GM18868 (cell line): Measurements from ENCODE around the gene MYG1.

Experiments
- ATAC-seq: cut with Tn5 transposase; IDR thresholded peaks from one replicate; pipeline ENCODE4 v1.9.1; 2021; ENCODE audit warnings: mild to moderate bottlenecking, moderate library complexity; ENCODE audit not compliant: unreplicated experiment

The MYG1 gene, protein sequence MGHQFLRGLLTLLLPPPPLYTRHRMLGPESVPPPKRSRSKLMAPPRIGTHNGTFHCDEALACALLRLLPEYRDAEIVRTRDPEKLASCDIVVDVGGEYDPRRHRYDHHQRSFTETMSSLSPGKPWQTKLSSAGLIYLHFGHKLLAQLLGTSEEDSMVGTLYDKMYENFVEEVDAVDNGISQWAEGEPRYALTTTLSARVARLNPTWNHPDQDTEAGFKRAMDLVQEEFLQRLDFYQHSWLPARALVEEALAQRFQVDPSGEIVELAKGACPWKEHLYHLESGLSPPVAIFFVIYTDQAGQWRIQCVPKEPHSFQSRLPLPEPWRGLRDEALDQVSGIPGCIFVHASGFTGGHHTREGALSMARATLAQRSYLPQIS

DNA sequence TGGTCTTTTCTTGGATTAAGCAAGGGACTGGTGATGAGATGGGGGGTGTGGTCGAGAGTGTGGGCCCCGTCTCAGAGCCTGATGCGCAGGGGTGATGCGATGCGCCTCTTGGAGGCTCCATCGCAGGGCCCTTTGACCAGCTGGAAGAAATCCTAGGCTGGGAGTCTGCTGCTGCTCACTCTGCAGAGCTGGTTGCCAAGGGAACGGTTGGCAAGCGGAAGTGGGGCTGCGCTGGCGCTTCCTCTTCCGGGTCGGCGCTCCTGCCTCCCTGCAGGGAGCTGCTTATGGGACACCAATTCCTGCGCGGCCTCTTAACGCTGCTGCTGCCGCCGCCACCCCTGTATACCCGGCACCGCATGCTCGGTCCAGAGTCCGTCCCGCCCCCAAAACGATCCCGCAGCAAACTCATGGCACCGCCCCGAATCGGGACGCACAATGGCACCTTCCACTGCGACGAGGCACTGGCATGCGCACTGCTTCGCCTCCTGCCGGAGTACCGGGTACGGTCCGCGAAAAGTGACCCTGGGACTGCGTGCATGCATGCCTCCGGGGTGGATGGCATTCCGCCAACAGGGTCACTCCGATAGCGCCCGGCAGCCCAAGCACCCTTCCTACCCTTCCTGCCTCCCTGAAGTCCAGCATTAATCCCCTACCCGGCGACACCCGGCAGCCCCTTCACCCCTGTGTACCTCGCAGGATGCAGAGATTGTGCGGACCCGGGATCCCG is at the start of gene MYG1:
Gene MYG1, plus strand, starts transcription at position 242 of the 727 bp plus-strand sequence. Its CDS starts 43 bp downstream, at position 285.
- ATAC-seq = peak; percentile 76

DNA sequence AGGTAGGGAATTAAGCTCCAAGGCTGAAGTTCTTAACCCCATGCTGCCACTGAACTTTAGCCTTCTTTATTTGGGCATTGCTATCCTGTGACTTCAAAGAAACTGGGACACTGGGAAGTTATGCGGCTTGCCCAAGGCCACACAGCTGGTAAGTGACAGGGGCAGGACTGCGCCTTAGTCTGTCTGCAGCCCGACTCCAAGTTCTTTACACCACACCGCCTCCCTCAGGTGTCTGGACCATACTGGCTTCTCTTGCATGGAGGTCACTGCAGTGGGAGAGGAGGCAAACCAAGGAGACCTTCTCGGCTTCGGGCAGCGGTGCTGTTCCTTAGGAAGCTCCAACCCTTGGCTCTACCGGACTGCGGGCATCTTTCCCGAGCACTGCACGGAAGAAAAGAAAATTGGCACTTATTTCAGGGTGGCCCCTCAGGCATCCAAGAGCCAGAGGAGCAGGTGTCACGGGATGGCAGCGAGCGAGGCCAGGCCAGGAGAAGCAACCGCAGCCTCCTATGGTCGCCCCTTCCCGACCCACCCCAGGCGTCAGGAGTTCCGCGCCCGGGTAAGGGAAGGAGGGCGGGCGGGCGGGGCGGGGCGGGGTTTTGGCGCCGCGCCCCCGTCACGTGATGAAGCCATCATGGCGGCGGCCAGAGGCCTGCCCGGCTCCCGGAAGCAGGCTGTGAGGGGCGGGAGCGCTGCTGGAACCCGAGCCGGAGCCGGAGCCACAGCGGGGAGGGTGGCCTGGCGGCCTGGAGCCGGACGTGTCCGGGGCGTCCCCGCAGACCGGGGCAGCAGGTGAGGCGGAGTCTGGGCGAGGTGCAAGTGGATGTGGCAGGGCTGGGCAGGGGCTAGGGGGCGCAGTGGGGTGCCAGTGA is 47.8 kb upstream of the MYG1 start:
- peak; percentile 74 for ATAC-seq

DNA sequence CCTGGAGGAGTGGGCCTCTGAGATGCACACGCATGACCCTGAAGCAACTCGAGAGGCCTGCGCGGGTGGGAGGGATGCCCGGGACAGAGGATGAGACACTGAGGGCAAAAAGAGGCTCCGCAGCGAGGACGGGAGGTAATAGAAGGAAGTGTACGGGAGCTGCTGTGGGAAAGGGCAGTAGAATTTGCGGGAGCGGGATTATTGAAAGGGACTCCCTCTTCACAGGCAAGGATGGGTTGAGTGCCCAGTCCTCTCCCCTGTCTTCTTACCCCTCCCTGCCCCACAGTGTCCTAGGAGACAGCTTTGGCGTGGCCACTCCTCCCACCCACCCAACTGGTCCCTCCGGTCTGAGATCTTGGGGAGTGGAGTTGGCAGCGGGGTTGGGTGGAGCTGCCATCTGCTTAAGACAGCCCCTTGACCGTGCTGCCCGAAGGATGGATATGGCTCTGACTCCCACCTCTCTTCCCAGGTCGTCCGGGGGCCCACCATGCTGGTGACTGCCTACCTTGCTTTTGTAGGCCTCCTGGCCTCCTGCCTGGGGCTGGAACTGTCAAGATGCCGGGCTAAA is 47.1 kb upstream of the MYG1 start:
- ATAC-seq = no peak

DNA sequence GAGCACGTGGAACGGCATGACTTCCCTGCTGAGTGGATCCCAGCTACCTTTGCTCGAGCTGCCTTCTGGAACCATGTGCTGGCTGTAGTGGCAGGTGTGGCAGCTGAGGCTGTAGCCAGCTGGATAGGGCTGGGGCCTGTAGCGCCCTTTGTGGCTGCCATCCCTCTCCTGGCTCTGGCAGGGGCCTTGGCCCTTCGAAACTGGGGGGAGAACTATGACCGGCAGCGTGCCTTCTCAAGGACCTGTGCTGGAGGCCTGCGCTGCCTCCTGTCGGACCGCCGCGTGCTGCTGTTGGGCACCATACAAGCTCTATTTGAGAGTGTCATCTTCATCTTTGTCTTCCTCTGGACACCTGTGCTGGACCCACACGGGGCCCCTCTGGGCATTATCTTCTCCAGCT is 46.2 kb upstream of the MYG1 start:
- no peak for ATAC-seq

DNA sequence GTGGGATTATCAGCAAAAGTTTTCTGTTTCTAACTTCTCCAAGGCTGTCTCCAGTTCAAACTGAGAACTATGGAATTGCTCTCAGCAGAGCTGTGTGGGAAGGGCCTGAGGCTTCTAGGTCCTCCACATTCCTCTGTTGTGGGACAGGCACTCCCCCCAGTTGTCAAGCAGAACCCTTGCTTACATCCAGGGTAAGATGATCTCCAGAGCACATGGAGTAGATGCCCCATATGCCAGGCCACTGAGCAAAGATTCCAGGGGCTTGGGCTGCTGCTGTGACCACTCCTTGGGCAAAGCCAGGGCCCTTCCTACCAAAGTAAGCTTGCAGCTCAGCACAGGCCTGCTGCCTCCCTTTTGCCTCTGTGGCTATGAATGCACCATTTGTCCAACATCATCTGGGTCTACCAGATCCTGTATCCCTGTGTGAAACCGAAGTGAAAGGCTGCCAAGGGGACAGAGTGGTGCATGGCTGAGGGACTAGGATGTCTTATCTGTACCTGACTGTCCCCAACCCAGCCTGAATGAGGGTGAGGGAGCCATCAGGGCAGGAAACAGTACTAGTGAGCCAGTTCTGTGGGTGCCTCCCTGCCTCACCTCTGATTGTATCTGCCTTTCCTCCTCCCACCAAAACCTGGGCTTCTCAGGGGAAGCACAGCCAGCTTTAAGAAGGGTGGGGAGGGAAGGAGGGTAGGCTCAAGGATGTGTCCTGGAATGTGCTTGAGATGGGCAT is 44.5 kb upstream of the MYG1 start:
- no peak for ATAC-seq

DNA sequence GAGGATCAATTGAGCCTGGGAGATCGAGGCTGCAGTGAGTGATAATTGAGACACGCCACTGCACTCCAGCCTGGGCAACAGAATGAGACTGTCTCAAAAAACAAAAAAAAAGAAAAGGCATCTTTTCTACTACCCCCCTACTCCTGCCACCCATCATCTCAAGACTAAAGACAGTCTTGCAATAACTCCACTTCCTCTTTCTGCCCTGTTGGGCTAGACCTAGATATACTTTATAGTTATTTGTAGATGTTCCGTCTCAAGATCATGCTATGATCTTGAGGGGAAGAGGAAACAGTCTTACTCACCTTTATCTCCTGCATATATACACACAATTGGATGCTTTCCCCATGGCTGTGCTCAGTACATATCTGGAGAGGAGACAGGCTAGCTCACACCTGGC is 43.5 kb upstream of the MYG1 start:
- ATAC-seq = peak; percentile 58

DNA sequence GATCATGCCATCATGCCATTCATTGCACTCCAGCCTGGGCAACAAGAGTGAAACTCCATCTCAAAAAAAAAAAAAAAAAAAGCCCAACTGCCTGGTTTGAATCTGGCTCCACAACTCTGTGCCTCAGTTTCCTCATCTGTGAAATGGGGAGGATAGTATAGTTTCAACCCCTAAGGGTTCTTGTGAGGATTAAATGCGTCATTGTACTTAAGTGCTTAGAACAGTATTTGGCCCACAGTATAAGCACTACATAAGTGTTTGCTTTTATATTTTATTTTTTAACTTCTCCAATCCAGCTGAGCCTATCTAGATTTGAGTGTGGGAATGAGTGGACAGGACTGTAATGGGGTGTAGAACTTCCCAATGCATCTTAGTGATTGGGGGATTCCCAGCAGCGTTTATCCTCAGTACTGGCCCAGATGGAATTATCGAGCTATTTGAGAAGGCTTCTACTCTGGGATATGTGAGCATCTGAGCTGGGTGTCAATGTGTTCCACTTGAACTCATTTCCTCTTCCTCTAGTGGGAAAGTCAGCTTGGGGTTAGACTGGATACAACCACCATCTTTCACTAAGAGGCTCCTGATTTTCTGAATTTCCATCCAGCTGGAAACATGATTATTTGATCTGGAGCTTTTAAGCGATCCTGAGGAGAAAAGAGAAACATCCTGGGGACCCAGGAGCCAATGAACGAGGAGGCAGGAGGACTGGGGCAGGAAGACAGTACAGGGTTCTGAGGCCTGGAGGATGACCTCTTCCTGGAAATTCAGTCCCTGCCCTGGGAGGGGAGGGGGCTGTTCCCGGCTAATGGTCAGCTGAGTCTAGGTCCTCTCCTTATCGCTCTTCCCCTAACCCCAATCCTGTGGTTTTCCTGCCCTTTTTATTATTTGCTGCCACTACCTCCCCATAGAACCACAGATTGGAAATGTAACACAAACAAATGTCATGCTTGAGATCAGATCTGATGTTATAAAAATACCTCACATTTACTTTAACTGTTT is 40.7 kb upstream of the MYG1 start:
- ATAC-seq = no peak

DNA sequence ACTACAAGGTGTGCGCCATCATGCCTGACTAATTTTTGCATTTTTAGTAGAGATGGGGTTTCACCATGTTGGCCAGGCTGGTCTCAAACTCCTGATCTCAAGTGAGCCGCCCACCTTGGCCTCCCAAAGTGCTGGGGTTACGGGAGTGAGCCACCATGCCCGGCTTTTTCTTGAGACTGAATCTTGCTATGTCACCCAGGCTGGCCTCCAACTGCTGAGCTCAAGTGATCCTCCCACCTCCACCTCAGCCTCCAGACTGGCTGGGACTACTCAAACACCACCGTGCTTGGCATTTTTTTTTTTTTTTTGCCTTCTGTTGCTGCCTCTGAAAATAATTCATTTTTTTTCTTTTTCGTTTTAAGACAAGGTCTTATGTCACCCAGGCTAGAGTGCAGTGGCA is 39.6 kb upstream of the MYG1 start:
- ATAC-seq = no peak

DNA sequence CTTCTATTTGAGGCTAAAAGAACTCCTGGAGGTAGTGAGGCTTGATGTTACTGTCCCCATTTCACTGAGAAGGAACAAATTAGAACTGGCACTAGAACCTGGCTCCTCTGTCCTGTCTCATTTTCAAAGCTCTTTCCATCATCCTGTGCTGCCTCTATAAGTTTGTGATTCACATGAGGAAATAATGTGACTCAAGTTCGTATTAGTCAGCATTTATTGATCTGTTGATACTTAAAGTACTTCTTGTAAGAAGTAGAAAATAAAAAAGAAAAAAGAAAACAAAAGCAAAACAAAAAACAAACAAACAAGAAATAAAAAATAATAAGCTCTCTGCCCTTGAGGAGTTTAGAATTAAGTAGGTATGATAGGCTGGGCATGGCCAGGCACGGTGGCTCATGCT is 33.7 kb upstream of the MYG1 start:
- ATAC-seq = no peak

DNA sequence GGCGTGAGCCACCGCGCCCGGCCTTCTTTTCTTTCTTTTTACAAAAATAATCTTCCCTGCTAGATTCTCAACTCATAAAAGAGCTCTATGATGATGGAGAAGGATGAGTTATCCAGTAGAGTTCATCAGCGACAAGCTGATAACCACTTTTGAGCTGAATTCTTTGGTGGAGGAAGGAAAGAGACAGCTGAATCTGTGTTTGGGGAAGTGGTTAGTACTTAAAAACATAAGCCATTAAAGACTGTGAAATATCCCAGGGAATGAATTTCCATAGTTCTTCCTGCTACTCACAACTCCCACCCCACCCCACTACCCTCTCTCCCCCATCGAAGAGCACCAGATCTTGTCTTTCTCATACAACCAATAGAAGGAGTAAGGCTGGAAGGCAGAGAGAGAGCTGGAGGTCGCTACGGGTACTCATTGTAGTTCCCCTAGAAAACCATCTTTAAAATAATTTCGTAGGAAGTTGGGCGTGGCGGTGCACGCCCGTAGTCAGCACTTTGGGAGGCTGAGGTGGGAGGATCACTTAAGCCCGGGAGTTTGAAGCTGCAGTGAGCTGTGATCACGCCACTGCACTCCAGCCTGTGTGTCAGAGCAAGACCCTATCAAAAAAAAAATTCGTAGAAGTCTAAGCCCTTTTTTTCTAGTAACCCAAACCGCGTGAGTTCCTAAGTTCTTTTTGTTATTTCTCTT is 32.0 kb upstream of the MYG1 start:
- peak; percentile 24 for ATAC-seq

DNA sequence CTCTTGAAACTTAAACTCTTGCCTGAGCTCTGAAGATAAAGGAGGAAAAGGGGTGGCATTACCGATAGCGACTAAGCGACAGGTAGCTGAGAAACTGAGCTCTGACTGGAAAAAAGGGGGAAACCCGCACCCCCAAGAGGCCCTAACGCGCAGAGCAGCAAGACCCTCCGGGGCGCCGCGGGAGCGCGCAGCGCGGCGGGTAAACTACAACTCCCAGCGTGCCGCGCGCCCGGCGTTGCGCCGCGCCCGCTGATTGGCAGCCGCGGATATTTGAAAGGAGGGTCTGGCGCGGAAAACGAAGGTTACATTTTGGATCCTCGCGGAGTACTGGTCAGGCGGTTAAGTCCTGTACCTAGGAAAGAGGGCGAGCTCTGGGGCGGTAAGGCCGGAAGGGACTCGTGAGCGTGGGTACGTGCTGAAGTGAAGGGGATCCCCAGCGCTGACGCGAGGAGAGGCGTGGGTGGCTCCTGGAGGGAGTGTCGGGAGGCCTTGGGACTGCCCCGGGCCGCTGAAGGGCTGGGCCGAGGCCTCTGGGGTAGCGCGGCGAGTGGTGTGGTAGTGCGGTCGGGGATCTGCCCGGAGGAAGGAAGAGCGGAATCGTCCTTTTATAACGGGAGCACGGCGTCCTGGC is 31.4 kb upstream of the MYG1 start, which contains the start of gene ESPL1:
Gene ESPL1, plus strand, starts transcription at position 301 of the 631 bp plus-strand sequence. CDS start 468 bp downstream, outside the sequence.
- ATAC-seq = peak; percentile 75

DNA sequence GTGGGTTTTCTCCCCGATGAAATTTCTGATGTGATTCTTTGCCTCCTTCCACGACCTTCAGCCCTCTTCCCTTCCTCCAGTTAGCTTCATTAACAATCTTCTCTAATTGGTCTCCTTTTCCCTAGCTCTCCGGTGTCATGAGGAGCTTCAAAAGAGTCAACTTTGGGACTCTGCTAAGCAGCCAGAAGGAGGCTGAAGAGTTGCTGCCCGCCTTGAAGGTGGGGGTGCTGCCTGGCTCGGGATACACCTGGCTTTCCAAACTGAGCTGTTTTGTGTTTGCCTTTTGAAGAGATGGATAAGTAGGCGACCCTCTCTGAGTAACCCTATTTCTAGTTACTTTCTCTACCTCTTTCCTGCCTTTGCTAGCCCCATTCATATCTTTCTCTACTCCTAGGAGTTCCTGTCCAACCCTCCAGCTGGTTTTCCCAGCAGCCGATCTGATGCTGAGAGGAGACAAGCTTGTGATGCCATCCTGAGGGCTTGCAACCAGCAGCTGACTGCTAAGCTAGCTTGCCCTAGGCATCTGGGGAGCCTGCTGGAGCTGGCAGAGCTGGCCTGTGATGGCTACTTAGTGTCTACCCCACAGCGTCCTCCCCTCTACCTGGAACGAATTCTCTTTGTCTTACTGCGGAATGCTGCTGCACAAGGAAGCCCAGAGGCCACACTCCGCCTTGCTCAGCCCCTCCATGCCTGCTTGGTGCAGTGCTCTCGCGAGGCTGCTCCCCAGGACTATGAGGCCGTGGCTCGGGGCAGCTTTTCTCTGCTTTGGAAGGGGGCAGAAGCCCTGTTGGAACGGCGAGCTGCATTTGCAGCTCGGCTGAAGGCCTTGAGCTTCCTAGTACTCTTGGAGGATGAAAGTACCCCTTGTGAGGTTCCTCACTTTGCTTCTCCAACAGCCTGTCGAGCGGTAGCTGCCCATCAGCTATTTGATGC is 30.6 kb upstream of the MYG1 start:
- no peak for ATAC-seq

DNA sequence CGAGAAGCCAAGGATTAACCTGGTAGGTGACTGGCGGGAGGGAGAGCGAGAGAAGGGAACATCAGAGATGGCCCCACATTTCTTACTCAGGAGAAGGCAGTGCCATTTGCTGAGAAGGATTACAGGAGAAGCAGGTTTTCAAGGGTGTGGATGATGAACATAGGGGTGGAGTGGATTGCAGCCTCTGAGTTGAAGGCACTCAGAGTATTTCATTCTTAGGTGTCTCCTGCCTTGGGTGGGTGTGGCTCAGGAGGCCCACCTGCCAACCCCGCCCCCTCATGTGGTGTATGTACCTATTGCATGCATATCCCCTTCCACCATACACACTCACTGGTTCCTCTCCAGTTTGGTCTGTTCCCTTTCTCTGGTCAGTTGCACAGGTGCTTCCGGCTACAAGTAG is 25.1 kb upstream of the MYG1 start:
- ATAC-seq = no peak

DNA sequence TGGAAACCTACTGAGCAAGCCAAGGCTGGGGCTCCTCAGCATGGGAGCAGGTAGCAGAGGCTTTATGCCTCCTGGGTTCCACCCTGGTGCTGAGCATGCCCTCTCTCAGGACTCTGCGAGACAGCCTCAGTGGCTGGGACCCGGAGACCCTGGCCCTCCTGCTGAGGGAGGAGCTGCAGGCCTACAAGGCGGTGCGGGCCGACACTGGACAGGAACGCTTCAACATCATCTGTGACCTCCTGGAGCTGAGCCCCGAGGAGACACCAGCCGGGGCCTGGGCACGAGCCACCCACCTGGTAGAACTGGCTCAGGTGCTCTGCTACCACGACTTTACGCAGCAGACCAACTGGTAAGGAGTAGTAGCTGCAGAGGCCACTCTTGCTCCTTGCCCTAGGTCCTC is 23.0 kb upstream of the MYG1 start:
- no peak for ATAC-seq

DNA sequence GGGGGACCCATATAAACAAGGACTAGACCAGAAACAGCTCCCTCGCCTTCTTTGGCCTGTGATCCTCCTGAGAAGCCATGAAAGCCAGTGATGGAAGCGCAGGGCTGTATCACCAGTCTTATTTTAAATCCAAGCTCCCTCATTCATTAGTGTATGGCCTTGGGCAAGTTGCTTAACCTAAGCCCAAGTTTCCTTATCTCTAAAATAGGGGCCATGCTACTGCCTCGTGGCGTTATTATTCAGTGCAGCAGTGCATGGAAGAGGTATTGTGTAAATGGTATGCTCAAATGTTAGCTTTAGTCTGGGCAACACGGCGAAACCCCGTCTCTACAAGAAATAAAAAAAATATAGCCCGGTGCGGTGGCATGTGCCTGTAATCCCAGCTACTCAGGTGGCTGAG is 21.5 kb upstream of the MYG1 start:
- no peak for ATAC-seq

DNA sequence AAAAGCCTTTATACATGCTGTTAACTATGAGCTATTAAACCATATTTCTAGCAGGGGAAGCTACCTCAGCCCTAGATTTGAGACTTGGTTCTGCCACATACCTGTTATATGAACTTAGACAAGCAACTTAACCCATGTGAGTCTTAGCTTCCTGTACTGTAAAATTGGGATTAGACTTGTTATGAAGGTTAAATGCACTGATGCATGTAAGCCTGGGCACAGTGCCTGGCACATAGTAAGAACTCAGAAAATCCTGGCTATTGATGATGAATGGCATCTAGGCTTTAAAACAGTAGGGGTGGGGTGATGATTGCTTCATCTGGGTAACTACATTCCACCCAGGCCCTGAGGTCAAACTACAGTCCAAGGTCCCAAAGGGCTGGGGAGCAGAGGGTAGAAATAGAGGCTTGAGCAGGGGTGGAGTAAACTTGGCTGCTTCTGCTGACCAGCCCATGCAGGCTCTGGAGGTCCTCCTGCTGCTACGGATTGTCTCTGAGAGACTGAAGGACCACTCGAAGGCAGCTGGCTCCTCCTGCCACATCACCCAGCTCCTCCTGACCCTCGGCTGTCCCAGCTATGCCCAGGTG is 20.1 kb upstream of the MYG1 start:
- ATAC-seq = no peak
